Testis (tissue), 3 donors: ENCODE measurements around the gene RCAN3. TPM values are rescaled to one million over a fixed set of nuclear protein-coding genes. Genes with fewer than 3 reads are reported as not detected.
A peak's percentile ranks its signal among the peaks of the same experiment; 100 is the strongest.

Experiments used
- DNase-seq: peaks from one replicate; pipeline ENCODE4 v3.0.0-alpha.2; 2019
- H3K27ac ChIP-seq, 2 donors: fragments of 200-600 bp; sonication (generic); one replicate each; pipeline ENCODE4 v1.5.1; 2019
- H3K27me3 ChIP-seq: fragments of 200-600 bp; sonication (generic); one replicate; pipeline ENCODE4 v1.5.1; 2019
- H3K36me3 ChIP-seq: fragments of 200-600 bp; sonication (generic); one replicate; pipeline ENCODE4 v1.5.1; 2017; ENCODE audit warnings: low read depth; ENCODE audit errors: missing control alignments
- H3K4me1 ChIP-seq: fragments of 200-600 bp; sonication (generic); one replicate; pipeline ENCODE4 v1.5.1; 2019
- H3K4me3 ChIP-seq, 2 donors: fragments of 200-600 bp; sonication (generic); one replicate each; pipeline ENCODE4 v1.5.1; 2017 to 2019
- H3K9me3 ChIP-seq: fragments of 200-600 bp; sonication (generic); one replicate; pipeline ENCODE4 v1.5.1; 2017
- POLR2A ChIP-seq: fragments of 450-650 bp; IDR thresholded peaks from one replicate; pipeline ENCODE4 v1.6.1; 2017; ENCODE audit warnings: antibody characterized with exemption, mild to moderate bottlenecking, moderate library complexity
- WGBS, 2 donors: methylation state at CpG; one replicate each; pipeline ENCODE4 v1.1.5; 2018; 5-methylcytosine and 5-hydroxymethylcytosine counted together
- intact Hi-C: fragments of 100-400 bp; cut with DNase I; formaldehyde crosslinking; loops from one replicate; pipeline ENCODE4 v1.15.1; 2023; ENCODE audit warnings: low total_unique reads
- polyA plus RNA-seq: library from polyadenylated mRNA; stranded (reverse); fragments of 350-450 nt; fragmentation: Illumina TruSeq; extraction: RNeasy Lipid Tissue Mini Kit (QIAGEN cat#74804); gene quantifications from one replicate; pipeline ENCODE4 v1.2.3, GENCODE V29; 2014; ENCODE audit warnings: low read depth, low replicate concordance; ENCODE audit not compliant: insufficient read depth
- total RNA-seq, 2 donors: library from RNA; depleted of rRNA; stranded (reverse); fragments of >200 nt; gene quantifications; one replicate each; pipeline ENCODE4 v1.2.3, GENCODE V29; 2016
- TF ChIP-seq, protein P1 (sequence below), 3 experiments: fragments of 450-650 bp in 2 of 3; fragments of 200-600 bp in 1 of 3; sonication (generic) in 1 of 3; IDR thresholded peaks; one replicate each; pipeline ENCODE4 v1.5.1; 2016 to 2019; ENCODE audit warnings: antibody characterized with exemption in 3 of 3, mild to moderate bottlenecking in 2 of 3, moderate library complexity in 1 of 3

RCAN3 gene
- total and polyA plus RNA-seq, 3 donors from 2014 or later = 4.2 to 8.0 (median 7.9) TPM

DNA sequence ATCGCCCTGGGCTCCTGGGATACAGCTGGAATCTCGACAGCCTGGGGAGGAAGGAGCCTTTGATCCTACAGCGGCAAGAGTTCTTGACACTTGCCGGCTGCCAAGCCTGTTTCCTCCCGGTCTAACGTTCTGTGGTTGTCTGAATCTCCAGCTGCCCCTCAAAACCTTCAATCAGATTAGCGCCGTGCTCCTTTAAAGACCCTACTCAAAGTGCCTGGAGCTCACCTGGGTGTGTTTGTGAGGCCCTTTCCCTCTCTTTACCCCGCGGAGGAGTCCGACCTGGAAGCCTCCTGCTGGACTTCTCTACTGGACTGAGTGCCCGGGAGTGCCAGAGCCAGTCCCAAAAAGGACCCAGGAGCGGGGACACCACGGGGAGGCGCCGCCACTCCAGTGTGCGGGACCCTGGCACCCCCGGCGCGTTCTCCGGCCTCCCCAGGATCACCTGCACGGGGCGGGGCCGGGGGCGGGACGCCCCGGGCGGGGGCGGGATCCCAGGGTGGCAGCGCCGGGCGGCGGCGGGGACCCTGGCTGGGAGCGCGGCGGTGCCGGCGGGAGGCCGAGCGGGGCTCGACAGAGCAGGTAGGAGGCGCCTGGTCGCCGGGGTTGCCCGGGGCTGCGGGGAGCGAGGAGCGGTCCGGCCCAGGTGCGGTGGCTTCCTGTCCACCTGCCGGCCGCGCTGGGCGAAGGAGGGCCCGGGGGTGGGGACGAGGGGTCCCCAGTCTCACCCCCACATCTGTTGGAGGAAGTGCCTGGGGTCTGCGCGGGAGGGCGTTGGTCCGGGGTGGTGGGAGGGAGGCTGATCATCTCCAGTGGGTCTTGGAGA lies 53.2 kb downstream of the RCAN3 start, which contains the start of gene NCMAP:
NCMAP (plus strand) TSS at position 497 of the 823 bp plus-strand sequence. CDS start 39,344 bp downstream, outside the sequence.
- DNase-seq = peak; percentile 36
- Histone ChIP-seq H3K4me3 (peak within 1 kb of the TSS in 1 of 2 donors; percentile 9), H3K9me3 (no peaks in the 10 kb centered on the region), H3K27ac (no peak within 1 kb of the TSS), H3K36me3 (no peaks in the 10 kb centered on the region), H3K27me3 (no peaks in the 10 kb centered on the region), H3K4me1 (no peaks in the 10 kb centered on the region)
- intact Hi-C loops = no loop called here
- WGBS, 2 donors = 2 to 4% methylated on average over 16 to 29 of the region's 61 CpGs
- TF ChIP-seq, protein P1, sequence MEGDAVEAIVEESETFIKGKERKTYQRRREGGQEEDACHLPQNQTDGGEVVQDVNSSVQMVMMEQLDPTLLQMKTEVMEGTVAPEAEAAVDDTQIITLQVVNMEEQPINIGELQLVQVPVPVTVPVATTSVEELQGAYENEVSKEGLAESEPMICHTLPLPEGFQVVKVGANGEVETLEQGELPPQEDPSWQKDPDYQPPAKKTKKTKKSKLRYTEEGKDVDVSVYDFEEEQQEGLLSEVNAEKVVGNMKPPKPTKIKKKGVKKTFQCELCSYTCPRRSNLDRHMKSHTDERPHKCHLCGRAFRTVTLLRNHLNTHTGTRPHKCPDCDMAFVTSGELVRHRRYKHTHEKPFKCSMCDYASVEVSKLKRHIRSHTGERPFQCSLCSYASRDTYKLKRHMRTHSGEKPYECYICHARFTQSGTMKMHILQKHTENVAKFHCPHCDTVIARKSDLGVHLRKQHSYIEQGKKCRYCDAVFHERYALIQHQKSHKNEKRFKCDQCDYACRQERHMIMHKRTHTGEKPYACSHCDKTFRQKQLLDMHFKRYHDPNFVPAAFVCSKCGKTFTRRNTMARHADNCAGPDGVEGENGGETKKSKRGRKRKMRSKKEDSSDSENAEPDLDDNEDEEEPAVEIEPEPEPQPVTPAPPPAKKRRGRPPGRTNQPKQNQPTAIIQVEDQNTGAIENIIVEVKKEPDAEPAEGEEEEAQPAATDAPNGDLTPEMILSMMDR (IDR thresholded peaks at IDR 0.05) = no peak
- TF ChIP-seq POLR2A = no peak

DNA sequence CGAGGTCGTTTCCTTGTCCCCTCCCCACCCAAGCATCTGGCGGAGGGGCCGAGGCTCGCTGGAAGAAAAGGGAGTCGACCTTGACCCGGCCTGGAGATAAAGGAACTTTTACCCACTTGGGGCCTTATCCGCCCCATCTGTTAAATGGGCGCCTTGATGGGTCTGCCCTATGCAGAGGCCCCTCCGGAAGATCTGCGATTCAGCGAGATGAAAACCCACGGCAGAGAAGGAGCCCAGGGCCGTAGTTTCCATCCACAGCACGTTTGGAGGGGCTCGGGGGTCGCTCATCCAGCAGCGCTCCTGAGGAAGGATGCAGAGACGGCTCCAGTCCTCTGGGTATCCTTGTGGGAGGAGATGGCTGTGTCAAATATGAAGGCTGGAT lies 53.8 kb downstream of the RCAN3 start:
- H3K4me1 ChIP-seq = no peaks in the 10 kb centered on the region
- WGBS, 2 donors = 17 to 33% methylated on average over 9 to 19 of the region's 19 CpGs
- H3K36me3 ChIP-seq = no peaks in the 10 kb centered on the region
- no peak overlapping the region for H3K27ac ChIP-seq
- no peaks in the 10 kb centered on the region for H3K27me3 ChIP-seq
- peak overlapping the region in 1 of 2 donors; percentile 9 for H3K4me3 ChIP-seq
- no peak for DNase-seq
- H3K9me3 ChIP-seq = no peaks in the 10 kb centered on the region
- no peak for TF ChIP-seq POLR2A
- TF ChIP-seq, protein P1 (IDR thresholded peaks at IDR 0.05) = no peak
- intact Hi-C loops = no loop called here

DNA sequence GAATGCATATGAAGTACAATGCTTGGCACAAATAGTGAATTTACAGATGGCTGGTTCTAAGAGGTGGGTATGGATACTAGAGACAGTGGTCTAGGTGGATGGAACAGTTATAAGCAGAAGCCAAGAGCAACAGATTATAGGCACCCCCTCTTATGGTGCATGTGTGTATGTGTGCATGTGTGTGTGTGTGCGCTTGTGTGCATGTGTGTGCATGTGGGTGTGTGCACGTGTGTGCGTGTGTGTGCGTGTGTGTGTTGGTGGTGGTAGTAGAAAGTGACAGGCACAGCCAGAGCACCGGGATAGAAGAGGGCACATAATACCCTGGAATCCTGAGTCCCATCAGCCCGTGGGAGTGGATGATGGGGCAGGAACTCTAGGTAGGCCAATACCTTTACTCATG lies 54.6 kb downstream of the RCAN3 start:
- DNase-seq = no peak
- WGBS, 2 donors = 89 to 95% methylated on average over 6 of the region's 6 CpGs
- no peaks in the 10 kb centered on the region for H3K36me3 ChIP-seq
- H3K27ac ChIP-seq = no peak overlapping the region
- TF ChIP-seq, protein P1 (IDR thresholded peaks at IDR 0.05) = no peak
- TF ChIP-seq POLR2A = no peak
- H3K9me3 ChIP-seq = no peaks in the 10 kb centered on the region
- no peaks in the 10 kb centered on the region for H3K4me1 ChIP-seq
- intact Hi-C loops = no loop called here
- no peaks in the 10 kb centered on the region for H3K27me3 ChIP-seq
- H3K4me3 ChIP-seq = no peak overlapping the region

DNA sequence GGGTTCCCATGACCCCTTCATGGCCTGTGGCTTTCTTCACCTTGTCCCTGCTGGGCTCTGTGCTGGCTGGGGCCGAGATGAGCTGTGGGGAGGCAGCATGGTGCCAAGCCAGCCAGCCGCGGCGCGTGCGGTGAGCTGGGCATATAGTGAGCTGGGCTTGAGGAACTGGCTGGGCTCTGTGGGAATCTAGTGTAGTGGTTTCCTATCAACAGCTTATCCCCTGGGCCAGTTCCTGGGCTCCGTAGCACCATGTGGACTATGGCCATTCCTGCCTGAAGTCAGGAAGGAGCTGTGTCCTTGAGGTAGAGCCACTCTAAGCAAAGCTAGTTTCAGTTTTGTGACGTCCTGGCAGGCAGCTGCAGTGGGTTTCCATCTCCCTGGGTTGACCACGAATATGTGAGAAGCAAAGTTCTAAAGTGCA lies 55.1 kb downstream of the RCAN3 start:
- Histone ChIP-seq H3K36me3 (no peaks in the 10 kb centered on the region), H3K4me1 (no peaks in the 10 kb centered on the region), H3K4me3 (no peak overlapping the region), H3K27ac (no peak overlapping the region), H3K27me3 (no peaks in the 10 kb centered on the region), H3K9me3 (no peaks in the 10 kb centered on the region)
- no peak for TF ChIP-seq POLR2A
- TF ChIP-seq, protein P1 (IDR thresholded peaks at IDR 0.05) = no peak
- intact Hi-C loops = no loop called here
- WGBS, 2 donors = 67 to 71% methylated on average over 9 of the region's 9 CpGs
- DNase-seq = no peak
